ENCODE results near the gene TSC1. TPM values are rescaled to one million over a fixed set of nuclear protein-coding genes. Genes with fewer than 3 reads are reported as not detected.

Gene TSC1
- total RNA-seq, 1 experiment from 2014 or later: 40.9 TPM

DNA sequence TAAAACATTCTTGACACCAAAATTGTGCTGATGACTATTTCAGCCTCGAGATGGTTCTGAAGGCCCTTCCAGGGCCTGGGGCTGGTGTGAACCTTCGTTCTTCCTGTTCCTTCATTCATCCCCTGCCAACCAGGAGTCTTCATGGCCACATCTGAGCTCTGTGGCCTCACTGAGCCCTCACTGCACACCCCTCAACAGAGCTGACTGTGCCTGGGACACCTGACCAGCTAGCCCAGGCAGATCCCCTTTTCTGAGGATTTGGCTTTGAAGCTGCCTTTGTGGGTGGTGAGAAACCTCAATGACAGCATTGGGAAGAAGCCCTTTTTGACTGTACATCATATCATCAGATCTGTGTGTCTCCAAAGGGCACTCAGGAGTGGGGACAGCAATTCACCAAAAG is 80.1 kb downstream of the TSC1 start:
- BruUV-seq (replicated peaks): no TSS peak
- TF ChIP-seq EZH2 (IDR thresholded peaks at IDR 0.05; ENCODE audit: borderline replicate concordance, low read depth, low read length, poor library complexity, severe bottlenecking): no peak
- TF ChIP-seq, protein P1, sequence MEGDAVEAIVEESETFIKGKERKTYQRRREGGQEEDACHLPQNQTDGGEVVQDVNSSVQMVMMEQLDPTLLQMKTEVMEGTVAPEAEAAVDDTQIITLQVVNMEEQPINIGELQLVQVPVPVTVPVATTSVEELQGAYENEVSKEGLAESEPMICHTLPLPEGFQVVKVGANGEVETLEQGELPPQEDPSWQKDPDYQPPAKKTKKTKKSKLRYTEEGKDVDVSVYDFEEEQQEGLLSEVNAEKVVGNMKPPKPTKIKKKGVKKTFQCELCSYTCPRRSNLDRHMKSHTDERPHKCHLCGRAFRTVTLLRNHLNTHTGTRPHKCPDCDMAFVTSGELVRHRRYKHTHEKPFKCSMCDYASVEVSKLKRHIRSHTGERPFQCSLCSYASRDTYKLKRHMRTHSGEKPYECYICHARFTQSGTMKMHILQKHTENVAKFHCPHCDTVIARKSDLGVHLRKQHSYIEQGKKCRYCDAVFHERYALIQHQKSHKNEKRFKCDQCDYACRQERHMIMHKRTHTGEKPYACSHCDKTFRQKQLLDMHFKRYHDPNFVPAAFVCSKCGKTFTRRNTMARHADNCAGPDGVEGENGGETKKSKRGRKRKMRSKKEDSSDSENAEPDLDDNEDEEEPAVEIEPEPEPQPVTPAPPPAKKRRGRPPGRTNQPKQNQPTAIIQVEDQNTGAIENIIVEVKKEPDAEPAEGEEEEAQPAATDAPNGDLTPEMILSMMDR (conservative IDR thresholded peaks at IDR 0.05; ENCODE audit: low read depth, low read length): no peak
- DNase-seq (ENCODE audit: low spot score): no peak
- Histone ChIP-seq H3K36me3 (ENCODE audit: insufficient read depth, low read length, poor library complexity, severe bottlenecking) (no peaks in the 10 kb centered on the region), H3K27ac (ENCODE audit: low read depth, low read length, poor library complexity, severe bottlenecking) (no peak overlapping the region), H3K27me3 (replicated peaks; ENCODE audit: insufficient read depth, low read depth, low read length, poor library complexity) (no peaks in the 10 kb centered on the region), H3K9me3 (ENCODE audit: low read depth, low read length, poor library complexity, severe bottlenecking) (no peaks in the 10 kb centered on the region), H3K4me3 (ENCODE audit: low read depth, low read length, poor library complexity, severe bottlenecking) (no peak overlapping the region), H3K4me1 (ENCODE audit: insufficient read depth, low read length, poor library complexity, severe bottlenecking) (no peaks in the 10 kb centered on the region)
- intact Hi-C loops (cut with micrococcal nuclease; ENCODE audit: unreplicated experiment): no loop called here
- ChIA-PET POLR2A (ENCODE audit: low non-redundant PET) (no interaction called here), CTCF (no interaction called here)

GRCh38 chr9:132863096-132863495 is 81.3 kb downstream of the TSC1 start:
- H3K4me1 ChIP-seq (ENCODE audit: insufficient read depth, low read length, poor library complexity, severe bottlenecking): peaks cover under 1% of the 10 kb centered on the region
- no peak overlapping the region for H3K27ac ChIP-seq (ENCODE audit: low read depth, low read length, poor library complexity, severe bottlenecking)
- BruUV-seq (replicated peaks): no TSS peak
- ChIA-PET POLR2A (ENCODE audit: low non-redundant PET) (no interaction called here), CTCF (no interaction called here)
- no peak for TF ChIP-seq EZH2 (IDR thresholded peaks at IDR 0.05; ENCODE audit: borderline replicate concordance, low read depth, low read length, poor library complexity, severe bottlenecking)
- TF ChIP-seq, protein P1 (conservative IDR thresholded peaks at IDR 0.05; ENCODE audit: low read depth, low read length): no peak
- no peaks in the 10 kb centered on the region for H3K36me3 ChIP-seq (ENCODE audit: insufficient read depth, low read length, poor library complexity, severe bottlenecking)
- intact Hi-C loops (cut with micrococcal nuclease; ENCODE audit: unreplicated experiment): no loop called here
- no peak for DNase-seq (ENCODE audit: low spot score)
- no peak overlapping the region for H3K4me3 ChIP-seq (ENCODE audit: low read depth, low read length, poor library complexity, severe bottlenecking)
- H3K9me3 ChIP-seq (ENCODE audit: low read depth, low read length, poor library complexity, severe bottlenecking): no peaks in the 10 kb centered on the region
- no peaks in the 10 kb centered on the region for H3K27me3 ChIP-seq (replicated peaks; ENCODE audit: insufficient read depth, low read depth, low read length, poor library complexity)

DNA sequence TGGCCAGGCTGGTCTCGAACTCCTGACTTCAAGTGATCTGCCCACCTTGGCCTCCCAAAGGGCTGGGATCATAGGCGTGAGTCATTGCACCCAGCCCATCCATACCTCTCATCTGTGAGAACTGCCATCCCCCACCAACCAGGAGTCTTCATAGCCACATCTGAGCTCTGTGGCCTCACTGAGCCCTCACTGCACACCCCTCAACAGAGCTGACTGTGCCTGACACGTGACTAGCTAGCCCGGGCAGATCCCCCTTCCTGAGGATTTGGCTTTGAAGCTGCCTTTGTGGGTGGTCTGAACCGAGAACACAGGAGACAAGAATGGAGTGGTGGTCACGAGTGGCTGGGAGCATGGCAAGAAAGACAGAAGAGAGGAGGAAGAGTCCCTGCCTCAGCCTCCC is 81.9 kb downstream of the TSC1 start:
- Histone ChIP-seq H3K36me3 (ENCODE audit: insufficient read depth, low read length, poor library complexity, severe bottlenecking) (no peaks in the 10 kb centered on the region), H3K27ac (ENCODE audit: low read depth, low read length, poor library complexity, severe bottlenecking) (no peak overlapping the region), H3K4me3 (ENCODE audit: low read depth, low read length, poor library complexity, severe bottlenecking) (no peak overlapping the region), H3K9me3 (ENCODE audit: low read depth, low read length, poor library complexity, severe bottlenecking) (no peaks in the 10 kb centered on the region), H3K27me3 (replicated peaks; ENCODE audit: insufficient read depth, low read depth, low read length, poor library complexity) (no peaks in the 10 kb centered on the region), H3K4me1 (ENCODE audit: insufficient read depth, low read length, poor library complexity, severe bottlenecking) (peaks cover 6% of the 10 kb centered on the region)
- intact Hi-C loops (cut with micrococcal nuclease; ENCODE audit: unreplicated experiment): no loop called here
- no TSS peak for BruUV-seq (replicated peaks)
- DNase-seq (ENCODE audit: low spot score): no peak
- CTCF ChIA-PET: no interaction called here
- POLR2A ChIA-PET (ENCODE audit: low non-redundant PET): no interaction called here
- no peak for TF ChIP-seq EZH2 (IDR thresholded peaks at IDR 0.05; ENCODE audit: borderline replicate concordance, low read depth, low read length, poor library complexity, severe bottlenecking)
- TF ChIP-seq, protein P1 (conservative IDR thresholded peaks at IDR 0.05; ENCODE audit: low read depth, low read length): no peak

Measured in A673 (cell line).